Thoracic aorta (tissue), 2 donors: ENCODE measurements around the gene TAPT1. TPM values are rescaled to one million over a fixed set of nuclear protein-coding genes. Genes with fewer than 3 reads are reported as not detected.

Source experiments
- ATAC-seq: fragments of 150-250 bp; one replicate; pipeline ENCODE4 v1.8.0; 2017; ENCODE audit warnings: low read depth; ENCODE audit not compliant: insufficient number of reproducible peaks, low FRiP score
- DNase-seq: peaks from one replicate; pipeline ENCODE4 v3.0.0-alpha.2; 2020; ENCODE audit warnings: low spot score
- H3K27ac ChIP-seq, 2 donors: fragments of 200-600 bp; sonication (generic); 1 replicate in 1 of 2; 2 replicates in 1 of 2; pipeline ENCODE4 v1.5.1; 2016; ENCODE audit warnings: mild to moderate bottlenecking in 2 of 2, moderate library complexity in 2 of 2
- H3K27me3 ChIP-seq: fragments of 200-600 bp; sonication (generic); replicated peaks from 2 replicates; pipeline ENCODE4 v1.6.0; 2016; ENCODE audit warnings: mild to moderate bottlenecking; ENCODE audit not compliant: insufficient read depth
- H3K36me3 ChIP-seq: fragments of 200-600 bp; sonication (generic); one replicate; pipeline ENCODE4 v1.5.1; 2016
- H3K4me1 ChIP-seq, 2 donors: fragments of 200-600 bp; sonication (generic); 1 replicate in 1 of 2; 2 replicates in 1 of 2; pipeline versions ENCODE4 v1.5.1 to v1.6.0; 2016; ENCODE audit warnings: low read depth in 2 of 2, mild to moderate bottlenecking in 1 of 2; ENCODE audit not compliant: control insufficient read depth in 1 of 2
- H3K4me3 ChIP-seq: fragments of 200-600 bp; sonication (generic); 2 replicates; pipeline ENCODE4 v1.5.1; 2016; ENCODE audit warnings: mild to moderate bottlenecking
- H3K9me3 ChIP-seq: fragments of 200-600 bp; sonication (generic); 2 replicates; pipeline ENCODE4 v1.5.1; 2016
- total RNA-seq, 2 donors: library from RNA; depleted of rRNA; stranded (reverse); fragments of >200 nt; gene quantifications; one replicate each; pipeline versions ENCODE4 v1.1.0 to v1.2.3, GENCODE V29; 2016
- TF ChIP-seq, protein P1 (sequence below): fragments of 200-600 bp; sonication (generic); IDR thresholded peaks from one replicate; pipeline ENCODE4 v1.5.1; 2019; ENCODE audit warnings: antibody characterized with exemption

Gene TAPT1
- total RNA-seq, 2 donors from 2014 or later, result 34.4 to 36.0 TPM

GRCh38 chr4:16262188-16262587, 35.9 kb upstream of the TAPT1 start:
- Histone ChIP-seq H3K4me3 (no peak overlapping the region), H3K27ac (no peak overlapping the region), H3K4me1 (no peaks in the 10 kb centered on the region), H3K9me3 (no peaks in the 10 kb centered on the region), H3K36me3 (no peaks in the 10 kb centered on the region), H3K27me3 (no peaks in the 10 kb centered on the region)
- ATAC-seq (no peak), DNase-seq (no peak)
- TF ChIP-seq, protein P1, sequence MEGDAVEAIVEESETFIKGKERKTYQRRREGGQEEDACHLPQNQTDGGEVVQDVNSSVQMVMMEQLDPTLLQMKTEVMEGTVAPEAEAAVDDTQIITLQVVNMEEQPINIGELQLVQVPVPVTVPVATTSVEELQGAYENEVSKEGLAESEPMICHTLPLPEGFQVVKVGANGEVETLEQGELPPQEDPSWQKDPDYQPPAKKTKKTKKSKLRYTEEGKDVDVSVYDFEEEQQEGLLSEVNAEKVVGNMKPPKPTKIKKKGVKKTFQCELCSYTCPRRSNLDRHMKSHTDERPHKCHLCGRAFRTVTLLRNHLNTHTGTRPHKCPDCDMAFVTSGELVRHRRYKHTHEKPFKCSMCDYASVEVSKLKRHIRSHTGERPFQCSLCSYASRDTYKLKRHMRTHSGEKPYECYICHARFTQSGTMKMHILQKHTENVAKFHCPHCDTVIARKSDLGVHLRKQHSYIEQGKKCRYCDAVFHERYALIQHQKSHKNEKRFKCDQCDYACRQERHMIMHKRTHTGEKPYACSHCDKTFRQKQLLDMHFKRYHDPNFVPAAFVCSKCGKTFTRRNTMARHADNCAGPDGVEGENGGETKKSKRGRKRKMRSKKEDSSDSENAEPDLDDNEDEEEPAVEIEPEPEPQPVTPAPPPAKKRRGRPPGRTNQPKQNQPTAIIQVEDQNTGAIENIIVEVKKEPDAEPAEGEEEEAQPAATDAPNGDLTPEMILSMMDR, result no peak

DNA sequence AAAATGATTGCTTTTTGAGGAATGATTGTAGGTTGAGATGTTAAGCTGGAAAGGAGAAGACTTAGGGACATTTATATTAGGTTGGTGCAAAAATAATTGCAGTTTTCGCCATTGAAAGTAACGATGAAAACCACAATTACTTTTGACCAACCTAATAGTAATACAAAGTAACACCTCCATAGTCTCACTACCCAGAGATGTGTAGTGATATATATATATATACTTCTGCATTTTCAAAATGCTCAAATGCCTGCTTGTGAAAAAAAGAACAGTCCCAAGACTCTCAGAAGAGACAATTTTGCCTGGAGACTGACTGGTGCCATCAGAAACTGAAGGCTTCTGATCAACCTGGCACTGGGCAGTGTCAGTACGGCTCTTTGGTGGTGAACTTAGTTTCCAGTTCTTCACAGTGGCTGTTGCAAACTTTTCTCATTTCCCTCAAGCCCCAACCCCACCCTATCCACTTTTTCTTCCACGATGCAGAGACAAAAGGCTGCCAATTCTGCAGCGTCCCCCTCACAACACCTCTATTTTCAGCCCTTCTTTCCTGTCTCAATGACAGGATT, 35.1 kb upstream of the TAPT1 start:
- no peak overlapping the region for H3K4me3 ChIP-seq
- H3K4me1 ChIP-seq, result no peaks in the 10 kb centered on the region
- TF ChIP-seq, protein P1, result no peak
- H3K9me3 ChIP-seq, result no peaks in the 10 kb centered on the region
- DNase-seq, result no peak
- no peaks in the 10 kb centered on the region for H3K27me3 ChIP-seq
- peaks cover 2% of the 10 kb centered on the region for H3K36me3 ChIP-seq
- H3K27ac ChIP-seq, result no peak overlapping the region
- ATAC-seq, result no peak

GRCh38 chr4:16259889-16260246, 33.6 kb upstream of the TAPT1 start:
- DNase-seq, result no peak
- Histone ChIP-seq H3K9me3 (no peaks in the 10 kb centered on the region), H3K4me1 (no peaks in the 10 kb centered on the region), H3K27ac (no peak overlapping the region), H3K36me3 (peaks cover 4% of the 10 kb centered on the region), H3K27me3 (no peaks in the 10 kb centered on the region), H3K4me3 (no peak overlapping the region)
- no peak for ATAC-seq
- TF ChIP-seq, protein P1, result no peak

- peaks cover 0 to 2% of the 10 kb centered on the region in 2 donors for H3K4me1 ChIP-seq
- TF ChIP-seq, protein P1, result no peak
- no peaks in the 10 kb centered on the region for H3K9me3 ChIP-seq
- DNase-seq (no peak), ATAC-seq (no peak)
- no peak overlapping the region for H3K4me3 ChIP-seq
- H3K27ac ChIP-seq, result no peak overlapping the region
- H3K27me3 ChIP-seq, result no peaks in the 10 kb centered on the region
- H3K36me3 ChIP-seq, result peaks cover 4% of the 10 kb centered on the region
Measured at GRCh38 chr4:16259241-16259888, 33.1 kb upstream of the TAPT1 start.

DNA sequence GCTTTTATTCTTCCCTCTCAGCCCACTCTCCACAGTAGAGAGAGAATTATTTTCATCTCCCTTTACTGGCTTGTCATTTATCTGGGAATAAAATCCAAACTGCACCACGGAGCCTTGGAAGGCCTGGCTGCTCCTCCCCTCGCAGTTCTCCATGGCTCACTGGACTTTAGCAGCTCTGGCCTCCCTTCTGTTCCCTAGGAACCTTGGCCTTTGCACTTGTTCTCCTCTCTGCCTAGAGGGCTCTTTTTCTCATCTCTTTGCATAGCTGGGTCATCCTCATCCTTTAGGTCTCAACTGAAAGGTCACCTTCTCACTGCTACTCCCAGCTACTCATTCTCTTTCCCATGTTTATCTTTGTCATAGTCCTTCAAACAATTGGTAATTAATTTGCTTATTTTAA, 31.3 kb upstream of the TAPT1 start:
- Histone ChIP-seq H3K9me3 (no peaks in the 10 kb centered on the region), H3K4me1 (peaks cover 5 to 10% of the 10 kb centered on the region in 2 donors), H3K4me3 (no peak overlapping the region), H3K27me3 (no peaks in the 10 kb centered on the region), H3K36me3 (peaks cover 4% of the 10 kb centered on the region), H3K27ac (no peak overlapping the region)
- no peak for DNase-seq
- no peak for ATAC-seq
- TF ChIP-seq, protein P1, result no peak
